Loucy (cell line): ENCODE data around the gene KIRREL1.

ENCODE experiments used
- H2AFZ ChIP-seq: fragments of 200-600 bp; sonication (generic); 2 replicates; pipeline ENCODE4 v1.6.0; 2016; ENCODE audit warnings: antibody characterized with exemption, mild to moderate bottlenecking, low read length, moderate library complexity
- H3F3A ChIP-seq: fragments of 200-600 bp; 2 replicates; pipeline ENCODE4 v1.6.0; 2016; ENCODE audit warnings: antibody characterized with exemption, low read depth, mild to moderate bottlenecking
- H3K27me3 ChIP-seq: fragments of 200-600 bp; sonication (generic); 2 replicates; pipeline ENCODE4 v1.6.1; 2014; ENCODE audit warnings: low read length, mild to moderate bottlenecking; ENCODE audit not compliant: insufficient read depth, poor library complexity, severe bottlenecking
- H3K36me3 ChIP-seq: fragments of 200-600 bp; sonication (generic); 2 replicates; pipeline ENCODE4 v1.6.1; 2016; ENCODE audit warnings: low read length; ENCODE audit not compliant: insufficient read depth
- H3K4me1 ChIP-seq: fragments of 200-600 bp; sonication (generic); 2 replicates; pipeline ENCODE4 v1.5.1; 2014; ENCODE audit warnings: low read length, mild to moderate bottlenecking; ENCODE audit not compliant: insufficient read depth, poor library complexity, severe bottlenecking
- H3K4me2 ChIP-seq: fragments of 200-600 bp; sonication (generic); 2 replicates; pipeline ENCODE4 v1.6.0; 2014; ENCODE audit warnings: antibody characterized with exemption, low read length, low read depth, mild to moderate bottlenecking; ENCODE audit not compliant: poor library complexity, severe bottlenecking
- H3K4me3 ChIP-seq: fragments of 200-600 bp; sonication (generic); 2 replicates; pipeline ENCODE4 v1.5.1; 2014; ENCODE audit warnings: low read length, mild to moderate bottlenecking, mixed read lengths; ENCODE audit not compliant: poor library complexity, severe bottlenecking
- H3K79me2 ChIP-seq: fragments of 200-600 bp; sonication (generic); 2 replicates; pipeline ENCODE4 v1.6.1; 2014; ENCODE audit warnings: low read length; ENCODE audit not compliant: insufficient read depth
- H3K9ac ChIP-seq: fragments of 200-600 bp; sonication (generic); 2 replicates; pipeline ENCODE4 v1.6.0; 2014; ENCODE audit warnings: mild to moderate bottlenecking, low read depth, low read length, moderate library complexity; ENCODE audit not compliant: poor library complexity, severe bottlenecking
- H3K9me2 ChIP-seq: fragments of 200-600 bp; sonication (generic); replicated peaks from 2 replicates; pipeline ENCODE4 v1.6.1; 2016; ENCODE audit warnings: low read depth, low read length, mixed read lengths
- H3K9me3 ChIP-seq: fragments of 200-600 bp; sonication (generic); 2 replicates; pipeline ENCODE4 v1.6.1; 2014; ENCODE audit warnings: mild to moderate bottlenecking, antibody characterized with exemption, low read length, low read depth; ENCODE audit not compliant: insufficient read depth
- H4K20me1 ChIP-seq: fragments of 200-600 bp; sonication (generic); 2 replicates; pipeline ENCODE4 v1.6.0; 2014; ENCODE audit warnings: antibody characterized with exemption, low read length, mild to moderate bottlenecking; ENCODE audit not compliant: insufficient read depth, poor library complexity, severe bottlenecking
- EZH2phosphoT487 ChIP-seq: fragments of 200-600 bp; IDR thresholded peaks from 2 replicates; pipeline ENCODE4 v1.6.1; 2018; ENCODE audit warnings: antibody characterized with exemption, mild to moderate bottlenecking, moderate library complexity, borderline replicate concordance
- TF ChIP-seq, protein P1 (sequence below): fragments of 200-600 bp; sonication (generic); conservative IDR thresholded peaks from 2 replicates; pipeline ENCODE4 v1.5.1; 2014; ENCODE audit warnings: mild to moderate bottlenecking, antibody characterized with exemption, low read length

Gene KIRREL1

DNA sequence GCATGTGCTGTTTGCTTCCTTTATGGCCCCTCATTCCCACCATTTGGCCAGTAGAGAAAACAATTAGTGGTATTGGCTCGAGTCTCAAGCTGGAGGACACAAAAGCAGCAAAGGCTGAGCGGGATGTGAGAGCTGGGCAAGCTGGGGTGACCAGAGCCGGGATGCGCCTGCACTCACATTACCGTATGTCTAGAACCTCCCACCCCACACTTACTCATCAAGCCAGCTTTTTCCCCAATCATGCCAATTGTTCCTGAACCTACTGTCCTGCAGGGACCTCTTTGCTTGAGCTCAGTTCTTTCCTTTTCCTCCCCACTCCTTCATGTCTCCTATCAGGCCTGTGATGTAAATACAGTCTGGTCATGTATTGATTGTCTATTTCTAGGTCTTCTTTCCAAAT is 45.9 kb downstream of the KIRREL1 start:
- Histone ChIP-seq H3K79me2 (no peaks in the 10 kb centered on the region), H3F3A (no peaks in the 10 kb centered on the region), H2AFZ (no peak overlapping the region), H3K27me3 (no peaks in the 10 kb centered on the region), H3K9me3 (no peaks in the 10 kb centered on the region), H3K4me2 (no peak overlapping the region), H3K4me3 (no peak overlapping the region), H3K4me1 (no peaks in the 10 kb centered on the region), H4K20me1 (no peaks in the 10 kb centered on the region), H3K9me2 (no peaks in the 10 kb centered on the region), H3K36me3 (no peaks in the 10 kb centered on the region), H3K9ac (no peak overlapping the region)
- TF ChIP-seq EZH2phosphoT487 = no peak
- TF ChIP-seq, protein P1, sequence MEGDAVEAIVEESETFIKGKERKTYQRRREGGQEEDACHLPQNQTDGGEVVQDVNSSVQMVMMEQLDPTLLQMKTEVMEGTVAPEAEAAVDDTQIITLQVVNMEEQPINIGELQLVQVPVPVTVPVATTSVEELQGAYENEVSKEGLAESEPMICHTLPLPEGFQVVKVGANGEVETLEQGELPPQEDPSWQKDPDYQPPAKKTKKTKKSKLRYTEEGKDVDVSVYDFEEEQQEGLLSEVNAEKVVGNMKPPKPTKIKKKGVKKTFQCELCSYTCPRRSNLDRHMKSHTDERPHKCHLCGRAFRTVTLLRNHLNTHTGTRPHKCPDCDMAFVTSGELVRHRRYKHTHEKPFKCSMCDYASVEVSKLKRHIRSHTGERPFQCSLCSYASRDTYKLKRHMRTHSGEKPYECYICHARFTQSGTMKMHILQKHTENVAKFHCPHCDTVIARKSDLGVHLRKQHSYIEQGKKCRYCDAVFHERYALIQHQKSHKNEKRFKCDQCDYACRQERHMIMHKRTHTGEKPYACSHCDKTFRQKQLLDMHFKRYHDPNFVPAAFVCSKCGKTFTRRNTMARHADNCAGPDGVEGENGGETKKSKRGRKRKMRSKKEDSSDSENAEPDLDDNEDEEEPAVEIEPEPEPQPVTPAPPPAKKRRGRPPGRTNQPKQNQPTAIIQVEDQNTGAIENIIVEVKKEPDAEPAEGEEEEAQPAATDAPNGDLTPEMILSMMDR = no peak

DNA sequence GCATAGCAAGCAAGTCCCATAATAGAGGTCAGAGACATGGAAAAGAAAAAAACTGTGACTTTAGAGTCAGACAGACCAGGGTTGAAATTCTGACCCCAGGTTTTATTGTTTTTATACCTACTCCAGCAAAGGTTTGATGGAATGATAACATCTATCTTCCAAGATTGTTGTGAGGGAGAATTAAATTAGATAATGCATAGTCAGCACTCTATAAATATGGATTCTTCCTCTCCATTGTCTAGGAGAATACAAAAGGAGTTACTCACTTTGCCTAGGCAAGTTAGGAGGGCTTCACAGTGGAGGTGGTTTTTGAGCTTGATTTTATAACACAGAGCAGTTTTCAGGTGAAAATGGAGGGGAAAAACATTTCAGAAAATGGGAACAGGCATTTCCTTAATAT is 46.9 kb downstream of the KIRREL1 start:
- no peak for TF ChIP-seq EZH2phosphoT487
- TF ChIP-seq, protein P1 = no peak
- Histone ChIP-seq H3K9me3 (no peaks in the 10 kb centered on the region), H3K9me2 (no peaks in the 10 kb centered on the region), H3K27me3 (no peaks in the 10 kb centered on the region), H3K4me3 (no peak overlapping the region), H3K4me2 (no peak overlapping the region), H3K4me1 (no peaks in the 10 kb centered on the region), H3F3A (no peaks in the 10 kb centered on the region), H3K36me3 (no peaks in the 10 kb centered on the region), H3K79me2 (no peaks in the 10 kb centered on the region), H3K9ac (no peak overlapping the region), H2AFZ (no peak overlapping the region), H4K20me1 (no peaks in the 10 kb centered on the region)

DNA sequence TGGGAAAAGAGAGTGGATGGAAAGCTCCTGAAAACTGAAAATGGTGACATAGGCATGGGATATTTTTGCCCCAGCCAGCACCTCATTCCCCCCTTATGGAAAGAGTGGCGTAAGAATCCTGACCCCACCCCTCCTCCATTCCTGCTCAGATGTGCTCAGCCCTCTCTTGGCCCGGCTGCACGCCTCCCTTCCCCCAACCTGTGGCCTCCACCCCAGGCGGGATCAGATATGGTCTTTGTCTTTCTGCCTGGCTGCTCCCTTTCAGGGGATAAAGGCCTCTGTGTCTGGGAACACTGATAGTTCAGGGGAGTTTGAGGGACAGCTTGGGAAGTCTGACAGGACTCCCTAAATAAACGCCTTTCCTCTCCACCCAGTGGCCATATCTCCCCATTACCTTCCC is 49.8 kb downstream of the KIRREL1 start:
- TF ChIP-seq EZH2phosphoT487 = no peak
- TF ChIP-seq, protein P1 = no peak
- no peaks in the 10 kb centered on the region for H3K9me2 ChIP-seq
- H3K36me3 ChIP-seq = no peaks in the 10 kb centered on the region
- H3K4me1 ChIP-seq = no peaks in the 10 kb centered on the region
- no peaks in the 10 kb centered on the region for H3K9me3 ChIP-seq
- H3K9ac ChIP-seq = no peak overlapping the region
- no peaks in the 10 kb centered on the region for H4K20me1 ChIP-seq
- H3K27me3 ChIP-seq = no peaks in the 10 kb centered on the region
- H3K79me2 ChIP-seq = no peaks in the 10 kb centered on the region
- no peak overlapping the region for H3K4me2 ChIP-seq
- no peaks in the 10 kb centered on the region for H3F3A ChIP-seq
- H2AFZ ChIP-seq = no peak overlapping the region
- no peak overlapping the region for H3K4me3 ChIP-seq
